KMS-11 (cell line): ENCODE results near the gene ARHGAP8.

ENCODE experiments used
- H2AFZ ChIP-seq: fragments of 200-600 bp; sonication (generic); 2 replicates; pipeline ENCODE4 v1.6.1; 2016; ENCODE audit warnings: antibody characterized with exemption, mixed run types, low read depth
- H3K27ac ChIP-seq: fragments of 200-600 bp; sonication (generic); 2 replicates; pipeline ENCODE4 v1.6.1; 2016; ENCODE audit warnings: mild to moderate bottlenecking, mixed run types
- H3K27me3 ChIP-seq: fragments of 200-600 bp; sonication (generic); 2 replicates; pipeline ENCODE4 v1.6.1; 2017; ENCODE audit warnings: mild to moderate bottlenecking, low read depth, mixed run types, moderate library complexity; ENCODE audit not compliant: insufficient read depth
- H3K36me3 ChIP-seq: fragments of 200-600 bp; sonication (generic); 2 replicates; pipeline ENCODE4 v1.6.1; 2017; ENCODE audit warnings: mild to moderate bottlenecking, mixed run types; ENCODE audit not compliant: insufficient read depth
- H3K4me1 ChIP-seq: fragments of 200-600 bp; sonication (generic); 2 replicates; pipeline ENCODE4 v1.6.1; 2016; ENCODE audit warnings: mild to moderate bottlenecking, low read depth, mixed run types; ENCODE audit not compliant: poor library complexity, severe bottlenecking
- H3K4me2 ChIP-seq: fragments of 200-600 bp; sonication (generic); 2 replicates; pipeline ENCODE4 v1.7.0; 2016; ENCODE audit warnings: mild to moderate bottlenecking, mixed run types
- H3K4me3 ChIP-seq: fragments of 200-600 bp; sonication (generic); IDR thresholded peaks from 2 replicates; pipeline ENCODE4 v1.6.1; 2017; ENCODE audit warnings: low read depth, low read length, mixed read lengths; ENCODE audit not compliant: insufficient read depth
- H3K79me2 ChIP-seq: fragments of 200-600 bp; sonication (generic); 2 replicates; pipeline ENCODE4 v1.6.1; 2016; ENCODE audit warnings: low read depth, mixed run types; ENCODE audit not compliant: insufficient read depth
- H3K9ac ChIP-seq: fragments of 200-600 bp; sonication (generic); 2 replicates; pipeline ENCODE4 v1.6.1; 2016; ENCODE audit warnings: mild to moderate bottlenecking, mixed run types
- H4K20me1 ChIP-seq: fragments of 200-600 bp; sonication (generic); 2 replicates; pipeline ENCODE4 v1.6.1; 2016; ENCODE audit warnings: mild to moderate bottlenecking, mixed run types; ENCODE audit not compliant: insufficient read depth
- TF ChIP-seq, protein P1 (sequence below): fragments of 200-600 bp; sonication (generic); conservative IDR thresholded peaks from 2 replicates; pipeline ENCODE4 v1.6.1; 2017; ENCODE audit warnings: low read depth, mild to moderate bottlenecking, antibody characterized with exemption, low read length, moderate library complexity, mixed read lengths

ARHGAP8 gene

DNA sequence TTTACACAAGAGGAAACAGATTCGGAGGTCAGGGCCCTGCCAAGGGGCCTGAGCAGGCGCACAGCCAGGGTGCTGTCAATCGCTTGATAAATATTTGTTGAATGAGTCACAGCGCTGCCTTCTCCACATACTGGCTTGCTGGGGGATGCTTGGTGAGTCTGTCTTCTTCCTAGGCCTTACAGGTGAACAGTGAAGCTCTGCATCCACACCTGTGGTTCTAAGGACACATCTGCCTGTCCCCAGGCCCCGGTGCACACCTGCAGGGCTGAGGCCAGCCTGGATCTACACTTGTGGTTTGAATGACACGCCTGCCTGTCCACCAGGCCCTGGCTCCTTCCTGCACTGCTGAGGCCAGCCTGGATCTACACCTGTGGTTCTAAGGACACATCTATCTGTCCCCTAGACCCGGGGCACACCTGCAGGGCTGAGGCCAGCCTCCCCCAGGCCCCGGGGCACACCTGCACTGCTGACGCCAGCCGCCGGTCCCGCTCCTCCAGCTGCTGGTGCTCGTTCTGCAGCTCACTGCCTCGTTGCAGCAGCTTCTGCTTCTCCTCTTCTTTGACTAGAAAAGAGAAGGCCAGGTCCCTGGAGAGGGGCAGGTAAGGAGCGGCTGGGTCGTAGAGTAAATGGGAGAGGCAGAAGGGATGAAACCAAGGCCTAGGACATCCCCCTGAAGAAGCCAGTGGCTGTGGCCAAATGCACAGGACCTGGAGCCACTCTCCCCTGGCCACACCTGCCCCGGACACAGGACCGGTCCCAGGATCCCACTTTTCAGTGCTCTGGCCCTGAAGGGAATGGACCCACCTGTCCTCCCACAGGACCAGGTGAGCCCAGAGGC is 132.8 kb downstream of the ARHGAP8 start:
- Histone ChIP-seq H3K27ac (no peak overlapping the region), H3K79me2 (no peaks in the 10 kb centered on the region), H3K4me2 (no peak overlapping the region), H2AFZ (no peak overlapping the region), H3K4me1 (no peaks in the 10 kb centered on the region), H3K4me3 (no peak overlapping the region), H3K9ac (no peak overlapping the region), H3K27me3 (peaks cover 9% of the 10 kb centered on the region), H4K20me1 (no peaks in the 10 kb centered on the region), H3K36me3 (no peaks in the 10 kb centered on the region)
- TF ChIP-seq, protein P1, sequence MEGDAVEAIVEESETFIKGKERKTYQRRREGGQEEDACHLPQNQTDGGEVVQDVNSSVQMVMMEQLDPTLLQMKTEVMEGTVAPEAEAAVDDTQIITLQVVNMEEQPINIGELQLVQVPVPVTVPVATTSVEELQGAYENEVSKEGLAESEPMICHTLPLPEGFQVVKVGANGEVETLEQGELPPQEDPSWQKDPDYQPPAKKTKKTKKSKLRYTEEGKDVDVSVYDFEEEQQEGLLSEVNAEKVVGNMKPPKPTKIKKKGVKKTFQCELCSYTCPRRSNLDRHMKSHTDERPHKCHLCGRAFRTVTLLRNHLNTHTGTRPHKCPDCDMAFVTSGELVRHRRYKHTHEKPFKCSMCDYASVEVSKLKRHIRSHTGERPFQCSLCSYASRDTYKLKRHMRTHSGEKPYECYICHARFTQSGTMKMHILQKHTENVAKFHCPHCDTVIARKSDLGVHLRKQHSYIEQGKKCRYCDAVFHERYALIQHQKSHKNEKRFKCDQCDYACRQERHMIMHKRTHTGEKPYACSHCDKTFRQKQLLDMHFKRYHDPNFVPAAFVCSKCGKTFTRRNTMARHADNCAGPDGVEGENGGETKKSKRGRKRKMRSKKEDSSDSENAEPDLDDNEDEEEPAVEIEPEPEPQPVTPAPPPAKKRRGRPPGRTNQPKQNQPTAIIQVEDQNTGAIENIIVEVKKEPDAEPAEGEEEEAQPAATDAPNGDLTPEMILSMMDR = no peak

DNA sequence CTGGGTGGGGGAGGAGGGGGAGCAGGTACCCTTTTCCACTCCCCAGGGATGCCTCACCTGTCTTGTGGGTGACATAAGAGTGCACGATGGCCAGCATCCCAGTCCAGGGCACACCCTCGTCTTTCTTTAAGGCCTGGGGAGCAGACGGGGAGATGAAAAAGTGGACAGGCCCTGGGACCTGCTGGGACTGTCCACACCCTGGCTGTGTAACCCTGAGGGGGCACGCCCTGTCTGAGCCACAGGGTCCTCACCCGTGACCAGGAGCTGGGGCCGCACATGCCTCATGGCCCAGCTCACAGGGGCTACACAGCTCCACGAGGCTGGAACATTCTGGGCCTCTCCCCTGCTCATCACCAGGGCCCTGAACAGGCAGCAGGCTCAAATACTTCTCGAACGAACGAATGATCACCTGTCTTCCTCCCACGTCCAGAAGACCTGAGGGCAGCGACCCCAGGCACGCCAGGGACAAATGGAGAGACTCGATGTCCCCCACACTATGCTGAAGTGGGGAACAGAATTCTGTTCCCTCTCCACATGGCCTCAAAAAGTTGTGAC is 133.5 kb downstream of the ARHGAP8 start:
- TF ChIP-seq, protein P1 = no peak
- Histone ChIP-seq H3K27me3 (peaks cover 9% of the 10 kb centered on the region), H3K79me2 (no peaks in the 10 kb centered on the region), H3K9ac (no peak overlapping the region), H3K4me1 (no peaks in the 10 kb centered on the region), H3K4me3 (no peak overlapping the region), H3K27ac (no peak overlapping the region), H4K20me1 (no peaks in the 10 kb centered on the region), H2AFZ (no peak overlapping the region), H3K36me3 (no peaks in the 10 kb centered on the region), H3K4me2 (no peak overlapping the region)

DNA sequence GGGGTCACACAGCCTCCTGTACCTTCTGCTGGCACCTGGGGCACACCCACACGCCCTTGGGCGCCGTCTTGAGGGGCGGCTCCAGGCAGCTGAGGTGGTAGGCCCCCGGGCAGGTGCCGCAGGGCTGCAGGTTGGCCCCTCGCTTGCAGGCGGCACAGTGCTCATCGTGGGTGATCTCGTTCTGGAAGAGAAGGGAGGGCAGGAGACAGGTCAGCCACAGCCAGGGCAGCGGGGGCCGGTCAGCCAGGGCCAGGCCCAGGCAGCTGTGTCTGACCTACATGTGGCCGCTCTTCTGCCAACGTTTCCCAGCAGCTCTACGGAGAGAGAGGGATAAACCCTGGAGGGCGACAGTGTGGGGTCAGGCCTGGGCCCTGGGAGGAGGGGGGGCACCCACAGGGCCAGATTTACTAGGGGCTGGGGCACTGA is 135.6 kb downstream of the ARHGAP8 start:
- peaks cover 5% of the 10 kb centered on the region; the same call in 1 of the 2 replicates for H3K27me3 ChIP-seq
- H3K27ac ChIP-seq = no peak overlapping the region
- no peaks in the 10 kb centered on the region for H3K4me1 ChIP-seq
- H3K4me3 ChIP-seq = no peak overlapping the region
- no peak overlapping the region for H3K4me2 ChIP-seq
- no peaks in the 10 kb centered on the region for H3K36me3 ChIP-seq
- no peaks in the 10 kb centered on the region for H4K20me1 ChIP-seq
- TF ChIP-seq, protein P1 = no peak
- no peak overlapping the region for H2AFZ ChIP-seq
- H3K79me2 ChIP-seq = no peaks in the 10 kb centered on the region
- H3K9ac ChIP-seq = no peak overlapping the region

DNA sequence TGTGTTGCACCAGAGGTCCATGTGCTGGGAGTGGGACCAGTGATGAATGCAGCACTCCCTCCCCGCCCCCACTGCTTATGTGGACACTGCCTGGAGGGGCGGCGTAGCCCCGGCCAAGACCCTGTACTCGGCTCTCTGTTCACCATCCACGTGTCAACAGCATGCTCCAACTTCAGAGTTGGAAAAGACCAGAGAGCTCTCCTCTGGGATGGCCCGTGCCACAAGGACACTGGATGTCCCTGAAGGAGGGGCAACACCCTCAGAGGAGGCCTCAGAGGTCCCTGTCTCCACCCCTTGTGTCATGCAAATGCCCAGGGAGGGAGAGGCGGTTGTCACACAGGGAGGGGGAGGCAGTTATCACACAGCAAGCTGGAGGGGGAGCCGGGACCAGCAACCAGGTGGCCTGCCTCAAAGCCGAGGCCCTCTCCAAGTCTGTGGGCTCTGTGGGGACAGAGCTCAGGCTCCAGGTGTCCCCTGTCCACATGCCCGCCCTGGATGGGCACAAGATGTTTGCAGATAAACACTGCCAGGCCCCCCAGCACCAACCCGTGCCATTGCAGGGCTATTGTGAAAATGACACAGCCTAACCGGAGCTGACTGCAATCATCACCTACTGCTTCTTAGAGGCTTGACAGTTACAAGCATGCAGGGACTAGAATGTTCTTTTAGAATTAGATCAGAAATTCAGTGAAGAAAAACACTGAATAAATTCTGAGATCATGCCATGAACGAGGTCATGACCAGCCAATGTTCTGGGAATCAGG is 136.3 kb downstream of the ARHGAP8 start:
- TF ChIP-seq, protein P1 = no peak
- Histone ChIP-seq H3K4me1 (no peaks in the 10 kb centered on the region), H4K20me1 (no peaks in the 10 kb centered on the region), H3K4me2 (no peak overlapping the region), H3K4me3 (no peak overlapping the region), H3K9ac (no peak overlapping the region), H2AFZ (no peak overlapping the region), H3K27ac (no peak overlapping the region), H3K27me3 (peaks cover 5% of the 10 kb centered on the region; the same call in 1 of the 2 replicates), H3K79me2 (no peaks in the 10 kb centered on the region), H3K36me3 (no peaks in the 10 kb centered on the region)
